Activated CD4-positive, alpha-beta T cell treated with anti-CD3 and anti-CD28 coated beads for 36 hours (primary cell): ENCODE data around the gene AHI1. TPM values are rescaled to one million over a fixed set of nuclear protein-coding genes. Genes with fewer than 3 reads are reported as not detected.
A peak's percentile ranks its signal among the peaks of the same experiment; 100 is the strongest.

Experiments used
- ATAC-seq: fragments of 200-7000 bp; cut with Tn5 transposase; one replicate; pipeline ENCODE4 v1.10.0; 2021; ENCODE audit warnings: mild to moderate bottlenecking, moderate library complexity
- CTCF ChIA-PET: fragments of 350-600 bp; sonication (Branson Sonifier 250); formaldehyde crosslinking; loops from one replicate; lab custom pipeline; 2021; ENCODE audit warnings: antibody characterized with exemption; lab: Charles Lee
- POLR2A ChIA-PET: fragments of 350-600 bp; sonication (Branson Sonifier 250); formaldehyde crosslinking; loops from one replicate; lab custom pipeline; 2021; ENCODE audit warnings: antibody characterized with exemption, inconsistent platforms; lab: Charles Lee
- DNase-seq: peaks from one replicate; pipeline ENCODE4 v3.0.0-alpha.2; 2020
- H3K27ac Mint-ChIP-seq: one replicate; pipeline ENCODE4 v1.8.0; 2021; ENCODE audit warnings: mixed read lengths
- H3K27me3 Mint-ChIP-seq: one replicate; pipeline ENCODE4 v1.8.0; 2021; ENCODE audit warnings: mixed read lengths
- H3K36me3 Mint-ChIP-seq: one replicate; pipeline ENCODE4 v1.8.0; 2021; ENCODE audit warnings: low read depth, mixed read lengths
- H3K4me1 Mint-ChIP-seq: one replicate; pipeline ENCODE4 v1.8.0; 2021; ENCODE audit warnings: mixed read lengths
- H3K4me3 Mint-ChIP-seq: one replicate; pipeline ENCODE4 v1.8.0; 2021; ENCODE audit warnings: mild to moderate bottlenecking, moderate library complexity, mixed read lengths
- H3K9me3 Mint-ChIP-seq: one replicate; pipeline ENCODE4 v1.8.0; 2021; ENCODE audit warnings: low read depth, mixed read lengths
- intact Hi-C, 2 experiments: fragments of 100-400 bp; cut with DNase I in 1 of 2; cut with micrococcal nuclease in 1 of 2; formaldehyde crosslinking; loops; one replicate each; pipeline versions ENCODE4 v1.14.2 to v1.15.1; 2022 to 2024; cut with DNase I, micrococcal nuclease
- total RNA-seq, 2 experiments: library from RNA; stranded (reverse); gene quantifications; one replicate each; pipeline ENCODE4 v1.2.3, GENCODE V29; 2021

The AHI1 gene
- total RNA-seq, 2 experiments from 2014 or later = 35.6 to 36.0 TPM

GRCh38 chr6:135325624-135326424 is 171.7 kb downstream of the AHI1 start:
- intact Hi-C loops = no loop called here
- DNase-seq = no peak
- H3K4me3 Mint-ChIP-seq = no peak overlapping the region
- ChIA-PET CTCF (interaction anchor here (0.7 kb wide), 1 partner anchor 80 kb away, joined by 3 read pairs; no protein-coding TSS in a partner anchor), POLR2A (interaction anchor here (0.6 kb wide), 1 partner anchor 108 kb away, joined by 3 read pairs; no protein-coding TSS in a partner anchor)
- H3K27me3 Mint-ChIP-seq = no peaks in the 10 kb centered on the region
- H3K36me3 Mint-ChIP-seq = peaks cover 3% of the 10 kb centered on the region
- ATAC-seq = no peak
- peaks cover 8% of the 10 kb centered on the region for H3K4me1 Mint-ChIP-seq
- H3K27ac Mint-ChIP-seq = no peak overlapping the region
- H3K9me3 Mint-ChIP-seq = no peaks in the 10 kb centered on the region

GRCh38 chr6:135324531-135324930 is 173.0 kb downstream of the AHI1 start:
- Mint-ChIP-seq H3K27ac (no peak overlapping the region), H3K9me3 (no peaks in the 10 kb centered on the region), H3K27me3 (no peaks in the 10 kb centered on the region), H3K4me1 (peaks cover 8% of the 10 kb centered on the region), H3K4me3 (no peak overlapping the region), H3K36me3 (peaks cover 4% of the 10 kb centered on the region)
- ChIA-PET CTCF (no interaction called here), POLR2A (no interaction called here)
- ATAC-seq = no peak
- intact Hi-C loops = no loop called here
- no peak for DNase-seq

- ChIA-PET CTCF (no interaction called here), POLR2A (no interaction called here)
- ATAC-seq (no peak), DNase-seq (no peak)
- H3K9me3 Mint-ChIP-seq = no peaks in the 10 kb centered on the region
- intact Hi-C loops = no loop called here
- no peaks in the 10 kb centered on the region for H3K27me3 Mint-ChIP-seq
- peaks cover 9% of the 10 kb centered on the region for H3K4me1 Mint-ChIP-seq
- H3K27ac Mint-ChIP-seq = no peak overlapping the region
- H3K36me3 Mint-ChIP-seq = peaks cover 4% of the 10 kb centered on the region
- H3K4me3 Mint-ChIP-seq = no peak overlapping the region
These were observed 173.6 kb downstream of the AHI1 start for GRCh38 chr6:135323979-135324378.

GRCh38 chr6:135323202-135323668 is 174.3 kb downstream of the AHI1 start:
- no peaks in the 10 kb centered on the region for H3K9me3 Mint-ChIP-seq
- H3K27me3 Mint-ChIP-seq = no peaks in the 10 kb centered on the region
- H3K4me1 Mint-ChIP-seq = peaks cover 12% of the 10 kb centered on the region
- H3K36me3 Mint-ChIP-seq = peaks cover 7% of the 10 kb centered on the region
- POLR2A ChIA-PET = no interaction called here
- ATAC-seq (no peak), DNase-seq (no peak)
- H3K4me3 Mint-ChIP-seq = no peak overlapping the region
- H3K27ac Mint-ChIP-seq = no peak overlapping the region
- CTCF ChIA-PET = interaction anchor here (0.6 kb wide), 1 partner anchor 859 kb away, joined by 3 read pairs; no protein-coding TSS in a partner anchor
- intact Hi-C loops = no loop called here

- CTCF ChIA-PET = interaction anchor here (0.5 to 1.1 kb wide), 4 partner anchors 11 to 859 kb away, joined by 3 to 4 read pairs (median 3); no protein-coding TSS in a partner anchor
- no peak for DNase-seq
- H3K9me3 Mint-ChIP-seq = no peaks in the 10 kb centered on the region
- H3K4me3 Mint-ChIP-seq = no peak overlapping the region
- intact Hi-C loops = no loop called here
- peak overlapping the region; percentile 13 for H3K27ac Mint-ChIP-seq
- H3K27me3 Mint-ChIP-seq = no peaks in the 10 kb centered on the region
- peak; percentile 23 for ATAC-seq
- POLR2A ChIA-PET = interaction anchor here (0.6 kb wide), 1 partner anchor 13 kb away, joined by 3 read pairs; no protein-coding TSS in a partner anchor
- peaks cover 7% of the 10 kb centered on the region for H3K36me3 Mint-ChIP-seq
- H3K4me1 Mint-ChIP-seq = peaks cover 12% of the 10 kb centered on the region
These were observed 174.9 kb downstream of the AHI1 start for GRCh38 chr6:135322427-135323201.

GRCh38 chr6:135320721-135321621 is 176.6 kb downstream of the AHI1 start:
- Mint-ChIP-seq H3K4me1 (peaks cover 12% of the 10 kb centered on the region), H3K36me3 (peaks cover 14% of the 10 kb centered on the region), H3K4me3 (no peak overlapping the region), H3K9me3 (no peaks in the 10 kb centered on the region), H3K27me3 (no peaks in the 10 kb centered on the region), H3K27ac (no peak overlapping the region)
- intact Hi-C loops = no loop called here
- ChIA-PET POLR2A (no interaction called here), CTCF (no interaction called here)
- DNase-seq = no peak
- no peak for ATAC-seq

GRCh38 chr6:135319819-135320218 is 177.7 kb downstream of the AHI1 start:
- H3K27ac Mint-ChIP-seq = no peak overlapping the region
- no peak overlapping the region for H3K4me3 Mint-ChIP-seq
- H3K27me3 Mint-ChIP-seq = no peaks in the 10 kb centered on the region
- intact Hi-C loops = no loop called here
- H3K4me1 Mint-ChIP-seq = peaks cover 12% of the 10 kb centered on the region
- no peaks in the 10 kb centered on the region for H3K9me3 Mint-ChIP-seq
- peaks cover 13% of the 10 kb centered on the region for H3K36me3 Mint-ChIP-seq
- no peak for ATAC-seq
- POLR2A ChIA-PET = no interaction called here
- CTCF ChIA-PET = no interaction called here
- no peak for DNase-seq

- Mint-ChIP-seq H3K4me1 (peaks cover 12% of the 10 kb centered on the region), H3K27ac (no peak overlapping the region), H3K9me3 (no peaks in the 10 kb centered on the region), H3K36me3 (peaks cover 13% of the 10 kb centered on the region), H3K27me3 (no peaks in the 10 kb centered on the region), H3K4me3 (no peak overlapping the region)
- POLR2A ChIA-PET = no interaction called here
- intact Hi-C loops = no loop called here
- DNase-seq (no peak), ATAC-seq (no peak)
- CTCF ChIA-PET = interaction anchor here (1.5 kb wide), 1 partner anchor 10 kb away, joined by 3 read pairs; no protein-coding TSS in a partner anchor
These were observed 178.6 kb downstream of the AHI1 start for GRCh38 chr6:135318738-135319469.

- Mint-ChIP-seq H3K27me3 (no peaks in the 10 kb centered on the region), H3K36me3 (peaks cover 19% of the 10 kb centered on the region), H3K27ac (no peak overlapping the region), H3K4me1 (peaks cover 4% of the 10 kb centered on the region), H3K4me3 (no peak overlapping the region), H3K9me3 (no peaks in the 10 kb centered on the region)
- intact Hi-C loops = no loop called here
- ChIA-PET POLR2A (no interaction called here), CTCF (interaction anchor here (0.9 kb wide), 1 partner anchor 9 kb away, joined by 3 read pairs; no protein-coding TSS in a partner anchor)
- no peak for ATAC-seq
- DNase-seq = no peak
These were observed 183.0 kb downstream of the AHI1 start for GRCh38 chr6:135314543-135314942.

- Mint-ChIP-seq H3K27ac (no peak overlapping the region), H3K4me1 (no peaks in the 10 kb centered on the region), H3K9me3 (no peaks in the 10 kb centered on the region), H3K36me3 (peaks cover 8% of the 10 kb centered on the region), H3K27me3 (no peaks in the 10 kb centered on the region), H3K4me3 (no peak overlapping the region)
- ATAC-seq (no peak), DNase-seq (no peak)
- intact Hi-C loops = no loop called here
- ChIA-PET POLR2A (no interaction called here), CTCF (interaction anchor here (1.0 kb wide), 1 partner anchor 916 kb away, joined by 3 read pairs; no protein-coding TSS in a partner anchor)
These were observed 185.9 kb downstream of the AHI1 start for GRCh38 chr6:135311446-135312200.
